ENCODE results near the gene ADAM15.

DNA sequence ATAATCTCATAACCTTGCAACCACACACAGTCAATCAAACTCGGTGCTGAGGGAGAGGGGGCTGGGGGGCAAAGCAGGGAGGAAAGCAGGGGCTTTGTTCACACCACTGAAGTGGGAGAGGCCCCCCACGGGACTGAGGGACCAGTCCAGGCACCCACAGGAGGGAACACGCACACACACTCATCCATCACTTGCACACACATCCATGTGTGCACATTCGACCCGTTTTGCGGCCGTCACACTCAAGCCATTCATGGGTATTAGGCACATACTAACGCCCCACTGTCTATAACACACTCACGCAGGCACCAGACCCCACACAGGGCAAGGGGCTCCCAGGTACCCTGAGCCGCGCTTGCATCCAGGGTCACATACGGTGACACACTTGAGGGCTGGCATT, 41.5 kb downstream of the ADAM15 start:
- TF ChIP-seq CTCF (IDR thresholded peaks at IDR 0.05): no peak
- no peak for TF ChIP-seq POLR2A (IDR thresholded peaks at IDR 0.05)

Measured in gastroesophageal sphincter (tissue), 3 donors.